Stimulated activated effector memory CD8-positive, alpha-beta T cell treated with anti-CD3 and anti-CD28 coated beads, Interleukin-12 subunit alpha, Interleukin-12 subunit beta, amount 100 ng/mL, for 72 hours (primary cell): ENCODE results near the gene KLLN.
"Not testable (repeated sequence)": the region's sequence is repeated elsewhere in the genome, so short reads cannot be mapped to it uniquely, and the experiment has no call there.

ENCODE experiments used
- ATAC-seq: fragments of 150-1000 bp; cut with Tn5 transposase; 2 replicates; pipeline ENCODE4 v1.10.0; 2021
- DNase-seq, 2 donors: peaks; one replicate each; pipeline ENCODE4 v3.0.0; 2021 to 2022; ENCODE audit warnings: low spot score in 2 of 2
- H3K27ac Mint-ChIP-seq: one replicate; pipeline ENCODE4 v1.8.0; 2022; ENCODE audit warnings: mild to moderate bottlenecking, mixed read lengths
- H3K36me3 Mint-ChIP-seq: one replicate; pipeline ENCODE4 v1.8.0; 2022; ENCODE audit warnings: mild to moderate bottlenecking, mixed read lengths
- H3K4me1 Mint-ChIP-seq: one replicate; pipeline ENCODE4 v1.8.0; 2022; ENCODE audit warnings: mixed read lengths
- H3K4me3 Mint-ChIP-seq: one replicate; pipeline ENCODE4 v1.8.0; 2022; ENCODE audit warnings: mild to moderate bottlenecking, mixed read lengths
- H3K9me3 Mint-ChIP-seq: one replicate; pipeline ENCODE4 v1.8.0; 2022; ENCODE audit warnings: mixed read lengths

The KLLN gene

DNA sequence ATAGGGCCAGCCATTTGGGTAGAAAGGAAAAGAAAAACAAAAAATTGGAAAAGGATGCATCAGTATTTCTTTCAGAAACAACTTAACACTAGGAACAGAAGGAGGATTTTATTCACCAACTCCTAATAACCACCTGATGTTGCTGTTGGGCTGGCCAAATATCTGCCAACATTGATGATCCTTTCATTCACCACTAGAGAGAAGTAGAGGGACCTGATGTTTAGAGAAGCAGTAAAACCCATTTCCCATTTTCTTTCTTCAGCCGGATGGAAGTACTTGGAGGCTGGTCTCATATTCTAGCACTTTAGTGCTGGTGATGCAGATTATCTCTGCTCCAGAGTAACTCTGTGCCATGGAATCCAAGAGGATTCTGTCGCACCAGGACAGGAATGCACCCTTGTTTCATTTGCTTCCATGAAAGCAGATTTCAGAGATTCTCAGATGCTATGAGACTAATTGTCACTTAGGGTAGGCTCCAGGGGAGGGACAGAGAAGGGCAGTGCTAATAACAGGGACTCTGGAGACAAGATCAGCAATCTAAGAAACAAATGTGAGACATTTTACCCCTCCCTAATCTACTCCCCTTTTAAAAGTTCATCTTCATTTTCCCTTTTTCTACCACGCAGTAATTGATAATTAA, 3.1 kb downstream of the KLLN start:
- Mint-ChIP-seq H3K27ac (no peak overlapping the region), H3K4me1 (peaks cover 23% of the 10 kb centered on the region), H3K9me3 (no peaks in the 10 kb centered on the region), H3K4me3 (no peak overlapping the region), H3K36me3 (peaks cover 29% of the 10 kb centered on the region)
- DNase-seq, result no peak
- no peak for ATAC-seq

- not testable (repeated sequence) for DNase-seq, H3K36me3 Mint-ChIP-seq, H3K27ac Mint-ChIP-seq, ATAC-seq, H3K4me3 Mint-ChIP-seq, H3K9me3 Mint-ChIP-seq, H3K4me1 Mint-ChIP-seq
These were observed 7.7 kb downstream of the KLLN start for GRCh38 chr10:87855665-87856064.

DNA sequence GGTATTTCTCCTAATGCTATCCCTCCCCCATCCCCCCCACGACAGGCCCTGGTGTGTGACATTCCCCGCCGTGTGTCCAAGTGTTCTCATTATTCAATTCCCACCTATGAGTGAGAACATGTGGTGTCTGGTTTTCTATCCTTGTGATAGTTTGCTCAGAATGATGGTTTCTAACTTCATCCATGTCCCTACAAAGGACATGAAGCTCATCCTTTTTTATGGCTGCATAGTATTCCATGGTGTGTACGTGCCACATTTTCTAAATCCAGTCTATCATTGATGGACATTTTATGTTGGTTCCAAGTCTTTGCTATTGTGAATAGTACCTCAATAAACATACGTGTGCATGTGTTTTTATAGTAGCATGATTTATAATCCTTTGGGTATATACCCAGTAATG, 8.1 kb downstream of the KLLN start:
- H3K4me1 Mint-ChIP-seq, H3K9me3 Mint-ChIP-seq, ATAC-seq, H3K4me3 Mint-ChIP-seq, H3K27ac Mint-ChIP-seq, H3K36me3 Mint-ChIP-seq, DNase-seq: not testable (repeated sequence)

GRCh38 chr10:87852089-87852488, 11.2 kb downstream of the KLLN start:
- no peaks in the 10 kb centered on the region for H3K4me1 Mint-ChIP-seq
- DNase-seq (no peak), ATAC-seq (no peak)
- no peak overlapping the region for H3K4me3 Mint-ChIP-seq
- H3K9me3 Mint-ChIP-seq, result no peaks in the 10 kb centered on the region
- no peaks in the 10 kb centered on the region for H3K36me3 Mint-ChIP-seq
- H3K27ac Mint-ChIP-seq, result no peak overlapping the region

DNA sequence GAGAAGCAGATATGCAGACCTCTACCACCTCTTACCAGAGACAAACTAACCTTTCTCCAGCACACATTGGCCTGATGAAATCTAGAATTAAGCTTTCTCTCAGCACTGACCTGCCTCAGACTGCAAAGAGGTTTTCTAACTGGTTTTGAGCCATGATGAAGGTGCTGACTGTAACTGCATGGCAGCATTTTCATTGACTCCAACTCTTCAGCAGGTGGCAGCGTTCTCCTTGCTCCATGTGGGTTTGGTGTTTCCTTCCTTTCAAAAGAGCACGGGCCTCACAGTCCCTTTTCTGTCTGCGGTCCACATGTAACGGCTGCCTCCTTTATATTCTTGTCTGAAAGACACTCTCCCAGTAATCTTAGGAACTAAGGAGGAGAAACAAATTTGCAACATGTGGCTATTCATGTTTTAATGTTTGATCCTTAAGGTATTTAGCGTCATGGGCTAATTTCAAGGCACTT, 12.6 kb downstream of the KLLN start:
- H3K4me1 Mint-ChIP-seq, result no peaks in the 10 kb centered on the region
- no peak overlapping the region for H3K27ac Mint-ChIP-seq
- peak; percentile 87 for ATAC-seq
- DNase-seq, result no peak
- H3K4me3 Mint-ChIP-seq, result no peak overlapping the region
- no peaks in the 10 kb centered on the region for H3K36me3 Mint-ChIP-seq
- no peaks in the 10 kb centered on the region for H3K9me3 Mint-ChIP-seq

DNA sequence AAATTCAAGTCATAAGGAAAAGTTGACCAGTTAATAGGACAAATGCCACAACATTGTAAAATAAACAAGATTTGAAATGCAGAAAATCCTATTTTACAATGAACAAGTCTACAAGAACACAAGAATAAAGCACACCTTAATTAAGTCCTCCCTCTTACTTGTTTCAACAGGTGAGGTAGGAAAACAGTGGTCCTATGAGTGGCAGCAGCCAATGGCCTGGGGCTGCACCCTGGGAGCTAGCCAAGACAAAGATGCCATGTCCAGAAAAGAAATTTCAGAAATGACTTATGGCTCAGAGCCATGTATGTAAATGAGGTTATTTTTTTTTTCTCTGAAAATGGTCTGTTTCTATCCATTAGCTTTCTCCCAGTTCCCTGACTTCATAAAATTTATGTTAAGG, 14.3 kb downstream of the KLLN start:
- no peaks in the 10 kb centered on the region for H3K9me3 Mint-ChIP-seq

GRCh38 chr10:87847550-87847949, 15.8 kb downstream of the KLLN start:
- Mint-ChIP-seq H3K9me3 (no peaks in the 10 kb centered on the region), H3K27ac (no peak overlapping the region), H3K4me1 (no peaks in the 10 kb centered on the region), H3K4me3 (no peak overlapping the region), H3K36me3 (no peaks in the 10 kb centered on the region)
- ATAC-seq (no peak), DNase-seq (no peak)

More for the DNA sequence above, 14.3 kb downstream of the KLLN start:
- ATAC-seq (no peak), DNase-seq (no peak)
- no peak overlapping the region for H3K4me3 Mint-ChIP-seq
- no peaks in the 10 kb centered on the region for H3K36me3 Mint-ChIP-seq
- H3K27ac Mint-ChIP-seq, result no peak overlapping the region
- no peaks in the 10 kb centered on the region for H3K4me1 Mint-ChIP-seq

GRCh38 chr10:87846711-87847110, 16.6 kb downstream of the KLLN start:
- not testable (repeated sequence) for H3K36me3 Mint-ChIP-seq, H3K9me3 Mint-ChIP-seq, ATAC-seq, H3K4me1 Mint-ChIP-seq, DNase-seq, H3K27ac Mint-ChIP-seq, H3K4me3 Mint-ChIP-seq

- DNase-seq, result no peak
- Mint-ChIP-seq H3K36me3 (no peaks in the 10 kb centered on the region), H3K4me3 (no peak overlapping the region), H3K27ac (no peak overlapping the region), H3K9me3 (no peaks in the 10 kb centered on the region), H3K4me1 (no peaks in the 10 kb centered on the region)
- no peak for ATAC-seq
These were observed 17.3 kb downstream of the KLLN start for GRCh38 chr10:87846023-87846422.

DNA sequence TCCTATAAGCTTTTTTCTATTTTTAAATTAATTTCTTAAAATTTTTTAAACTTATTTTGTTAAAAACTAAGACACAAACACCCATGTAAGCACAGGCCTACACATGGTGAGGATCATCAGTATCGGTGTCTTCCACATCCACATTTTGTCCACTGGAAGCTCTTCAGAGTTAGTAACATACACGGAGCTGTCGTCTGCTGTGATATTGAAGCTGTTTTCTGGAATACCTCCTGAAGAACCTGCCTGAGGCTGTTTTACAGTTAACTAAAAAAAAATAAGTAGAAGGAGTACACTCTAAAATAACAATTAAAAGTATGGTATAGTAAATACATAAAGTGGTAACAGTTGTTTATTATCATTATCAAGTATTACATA, 17.7 kb downstream of the KLLN start:
- ATAC-seq (no peak), DNase-seq (no peak)
- Mint-ChIP-seq H3K4me1 (no peaks in the 10 kb centered on the region), H3K9me3 (no peaks in the 10 kb centered on the region), H3K4me3 (no peak overlapping the region), H3K36me3 (no peaks in the 10 kb centered on the region), H3K27ac (no peak overlapping the region)

- H3K9me3 Mint-ChIP-seq, result no peaks in the 10 kb centered on the region
- no peaks in the 10 kb centered on the region for H3K4me1 Mint-ChIP-seq
- H3K36me3 Mint-ChIP-seq, result no peaks in the 10 kb centered on the region
- H3K27ac Mint-ChIP-seq, result no peak overlapping the region
- no peak overlapping the region for H3K4me3 Mint-ChIP-seq
- peak; percentile 65 for ATAC-seq
- DNase-seq, result no peak
These were observed 18.3 kb downstream of the KLLN start for GRCh38 chr10:87844837-87845623.

DNA sequence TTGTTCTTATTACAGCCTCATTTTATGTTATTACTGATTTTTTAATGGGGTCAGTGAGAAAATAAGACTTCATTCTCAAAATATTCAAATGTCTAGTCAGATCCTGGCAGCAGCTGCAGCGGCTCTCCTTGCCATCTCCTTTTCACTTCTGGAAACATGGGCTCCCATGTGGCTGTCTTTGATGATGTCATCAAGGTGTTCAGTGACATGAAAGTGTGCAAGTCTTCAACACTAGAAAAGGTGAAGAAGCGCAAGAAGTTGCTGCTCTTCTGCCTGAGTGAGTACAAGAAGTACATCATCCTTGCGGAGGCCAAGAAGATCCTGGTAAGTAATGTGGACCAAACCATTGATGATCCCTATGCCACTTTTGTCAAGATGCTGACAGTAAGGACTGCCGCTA, 19.6 kb downstream of the KLLN start:
- DNase-seq, result no peak
- no peak overlapping the region for H3K4me3 Mint-ChIP-seq
- H3K36me3 Mint-ChIP-seq, result no peaks in the 10 kb centered on the region
- ATAC-seq, result no peak
- H3K27ac Mint-ChIP-seq, result no peak overlapping the region
- no peaks in the 10 kb centered on the region for H3K4me1 Mint-ChIP-seq
- H3K9me3 Mint-ChIP-seq, result no peaks in the 10 kb centered on the region

DNA sequence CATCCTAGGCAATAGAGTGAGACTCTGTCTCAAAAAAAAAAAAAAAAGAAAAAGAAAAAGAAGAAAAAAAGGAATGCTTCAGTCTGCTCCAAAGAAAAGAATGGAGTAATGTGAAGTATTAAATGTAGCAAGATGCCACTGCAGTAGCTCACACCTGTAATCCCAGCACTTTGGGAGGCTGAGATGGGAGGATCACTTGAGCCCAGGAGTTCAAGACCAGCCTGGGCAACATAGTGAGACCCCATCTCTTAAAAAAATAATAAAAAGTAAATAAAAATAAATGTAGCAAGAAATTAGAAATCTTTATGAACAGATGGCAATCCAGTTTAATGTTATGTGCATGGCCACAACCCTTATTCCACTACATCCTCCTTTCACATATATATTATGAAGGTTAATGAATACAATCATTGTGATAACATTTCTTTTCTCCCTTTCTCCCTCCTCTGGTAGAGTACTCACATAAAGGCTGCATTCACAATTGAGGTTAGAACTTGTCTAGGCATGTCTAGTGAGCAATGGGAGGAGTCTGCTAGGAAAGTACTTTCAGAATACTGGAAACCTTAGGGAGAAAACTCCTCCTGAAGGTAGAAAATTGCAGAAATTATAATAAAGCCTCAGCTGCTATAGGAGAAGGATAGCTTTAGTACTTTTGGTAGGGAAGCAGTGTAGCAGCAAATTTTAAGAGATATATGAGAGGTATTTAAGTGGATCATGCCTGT, 20.4 kb downstream of the KLLN start:
- no peak for ATAC-seq
- Mint-ChIP-seq H3K4me1 (no peaks in the 10 kb centered on the region), H3K4me3 (no peak overlapping the region), H3K27ac (peak overlapping the region; percentile 79), H3K36me3 (no peaks in the 10 kb centered on the region), H3K9me3 (no peaks in the 10 kb centered on the region)
- DNase-seq, result no peak

- Mint-ChIP-seq H3K9me3 (no peaks in the 10 kb centered on the region), H3K4me3 (no peak overlapping the region), H3K27ac (peak overlapping the region; percentile 79), H3K4me1 (no peaks in the 10 kb centered on the region), H3K36me3 (no peaks in the 10 kb centered on the region)
- DNase-seq (no peak), ATAC-seq (no peak)
These were observed 21.1 kb downstream of the KLLN start for GRCh38 chr10:87842220-87842641.

DNA sequence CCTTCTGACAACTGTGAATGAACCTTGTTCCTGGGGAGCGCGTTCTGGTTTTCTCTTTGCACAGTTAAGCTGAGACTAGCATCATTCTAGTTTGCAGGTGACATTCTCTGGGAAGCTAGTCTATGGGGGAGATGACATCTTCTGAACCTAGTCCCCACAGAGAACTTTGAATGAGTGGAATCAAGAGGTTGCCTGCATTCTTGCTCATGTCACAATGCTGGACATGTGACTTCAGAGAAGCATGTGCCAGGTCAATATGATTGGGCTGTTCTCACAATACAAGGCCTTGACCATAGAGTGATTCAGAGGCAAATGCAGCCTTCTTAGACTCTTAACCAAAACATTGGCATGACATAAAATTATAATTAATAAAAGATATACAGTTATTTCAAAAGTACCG, 22.1 kb downstream of the KLLN start:
- no peaks in the 10 kb centered on the region for H3K36me3 Mint-ChIP-seq
- ATAC-seq, result no peak

DNA sequence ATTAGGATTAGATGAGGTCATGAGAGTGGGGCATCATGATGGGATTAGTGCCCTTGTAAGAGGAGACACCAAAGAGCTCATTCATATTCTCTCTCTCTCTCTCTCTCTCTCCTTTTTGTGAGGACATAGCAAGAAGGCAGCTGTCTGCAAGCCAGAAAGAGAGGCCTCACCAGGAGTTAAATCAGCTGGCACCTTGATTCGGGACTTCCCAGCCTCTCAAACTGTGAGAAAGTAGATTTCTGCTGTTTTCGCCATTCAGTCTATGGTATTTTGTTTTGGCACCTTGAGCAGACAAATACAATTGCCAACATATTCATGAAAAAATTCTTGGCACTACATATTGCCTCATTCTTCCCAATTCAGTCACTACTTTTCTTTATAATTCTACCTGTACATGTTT, 24.7 kb downstream of the KLLN start:
- no peak for ATAC-seq
- Mint-ChIP-seq H3K4me3 (no peak overlapping the region), H3K9me3 (no peaks in the 10 kb centered on the region), H3K27ac (no peak overlapping the region), H3K36me3 (no peaks in the 10 kb centered on the region), H3K4me1 (no peaks in the 10 kb centered on the region)
- DNase-seq, result no peak

More for the DNA sequence above, 22.1 kb downstream of the KLLN start:
- DNase-seq, result no peak
- H3K4me1 Mint-ChIP-seq, result no peaks in the 10 kb centered on the region
- no peak overlapping the region for H3K27ac Mint-ChIP-seq
- no peaks in the 10 kb centered on the region for H3K9me3 Mint-ChIP-seq
- H3K4me3 Mint-ChIP-seq, result no peak overlapping the region
